HG02840 (cell line): ENCODE results near the gene SLCO2A1.

Experiments
- ATAC-seq: cut with Tn5 transposase; IDR thresholded peaks from one replicate; pipeline ENCODE4 v1.9.1; 2021; ENCODE audit warnings: mild to moderate bottlenecking, moderate library complexity, moderate number of reproducible peaks; ENCODE audit not compliant: unreplicated experiment, low FRiP score

The SLCO2A1 gene

DNA sequence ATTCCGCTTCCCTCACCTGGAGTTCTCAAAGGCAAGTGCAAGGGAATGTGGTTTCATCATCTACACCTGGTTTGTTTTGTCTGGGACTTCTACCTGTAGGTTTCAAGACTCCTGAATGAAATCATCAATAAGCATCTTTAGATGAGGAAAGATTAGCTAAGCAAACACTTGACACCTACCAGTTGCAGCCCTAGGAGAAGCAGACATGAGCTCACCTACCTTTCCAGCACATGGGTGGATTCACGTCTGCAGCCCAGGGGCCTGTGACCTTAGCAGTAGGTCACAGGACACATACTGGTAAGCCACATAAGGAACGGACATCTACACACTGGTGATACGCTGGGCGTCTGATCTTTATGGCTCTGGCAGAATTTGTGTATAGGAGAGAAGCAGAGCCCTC, 26.7 kb downstream of the SLCO2A1 start:
- no peak for ATAC-seq

DNA sequence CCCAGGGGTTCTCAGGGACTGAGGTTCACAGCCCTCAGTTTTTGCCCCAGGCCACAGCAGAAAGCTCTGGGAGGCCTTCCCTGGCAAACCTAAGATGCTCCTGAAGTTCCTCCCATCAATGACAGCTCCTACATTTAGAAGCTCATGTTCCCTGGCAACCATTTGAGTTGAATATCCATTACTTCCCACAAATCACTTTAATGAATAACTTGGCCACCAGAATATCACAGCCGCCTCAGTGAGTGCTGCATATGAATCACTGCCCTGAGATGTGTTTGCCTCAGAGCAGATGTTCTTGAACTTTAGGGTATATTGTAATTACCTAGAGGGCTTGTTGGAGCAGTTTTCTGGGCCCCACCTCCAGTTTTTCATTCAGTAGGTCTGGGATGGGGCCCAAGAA, 27.4 kb downstream of the SLCO2A1 start:
- no peak for ATAC-seq

DNA sequence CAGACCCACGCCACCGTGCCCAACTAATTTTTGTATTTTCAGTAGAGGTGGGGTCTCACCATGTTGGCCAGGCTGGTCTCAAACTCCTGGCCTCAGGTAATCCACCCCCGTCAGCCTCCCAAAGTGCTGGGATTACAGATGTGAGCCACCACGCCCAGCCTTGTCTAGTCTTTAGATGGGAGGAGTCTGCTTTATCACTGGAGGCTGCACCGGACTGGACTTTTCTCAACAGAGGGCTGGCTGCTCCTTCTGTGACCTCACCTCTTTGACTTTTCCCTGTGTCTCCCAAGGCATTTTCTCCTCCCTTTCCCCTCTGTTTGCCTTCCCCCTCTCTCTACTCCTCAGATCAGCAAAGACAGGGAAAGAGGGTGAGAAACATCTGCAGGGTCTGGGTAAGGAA, 28.5 kb downstream of the SLCO2A1 start:
- ATAC-seq: no peak

DNA sequence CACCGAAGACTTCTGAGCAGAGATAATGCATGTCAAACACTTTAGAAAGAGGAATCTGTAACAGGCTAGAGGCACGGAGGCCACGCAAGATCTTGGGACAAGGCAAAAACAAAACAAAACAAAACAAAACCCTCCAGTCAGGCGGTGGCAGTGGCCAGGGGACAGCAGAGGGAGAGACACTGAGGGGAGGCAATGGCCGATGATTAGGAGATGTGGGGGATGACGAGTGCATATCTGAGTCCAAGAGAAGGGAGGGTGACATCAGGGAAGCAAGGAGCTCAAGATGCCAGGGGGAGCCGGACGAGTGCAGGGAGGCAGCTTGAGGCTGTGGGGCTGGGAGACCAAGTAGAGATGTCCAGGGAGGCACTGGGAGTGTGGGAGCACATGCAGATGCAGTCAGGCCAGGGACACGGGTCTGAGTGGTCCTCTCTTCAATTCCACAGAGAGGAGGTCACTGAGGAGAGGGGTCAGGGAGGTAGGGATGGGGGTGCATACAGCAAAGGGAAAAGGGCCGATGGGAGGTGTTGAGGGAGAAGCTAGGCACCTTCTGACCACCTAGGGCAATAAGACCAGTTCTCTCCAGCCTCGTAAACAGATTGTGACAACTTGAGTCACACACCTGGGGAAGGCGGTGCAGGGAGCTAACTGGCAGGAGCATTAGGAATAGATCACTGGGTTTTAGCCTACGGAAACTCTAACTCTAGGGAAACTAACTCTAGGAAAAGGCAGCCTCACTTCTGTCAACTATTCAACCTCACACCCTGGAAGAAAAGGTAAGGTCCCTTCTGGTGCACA, 29.6 kb downstream of the SLCO2A1 start:
- ATAC-seq: no peak

DNA sequence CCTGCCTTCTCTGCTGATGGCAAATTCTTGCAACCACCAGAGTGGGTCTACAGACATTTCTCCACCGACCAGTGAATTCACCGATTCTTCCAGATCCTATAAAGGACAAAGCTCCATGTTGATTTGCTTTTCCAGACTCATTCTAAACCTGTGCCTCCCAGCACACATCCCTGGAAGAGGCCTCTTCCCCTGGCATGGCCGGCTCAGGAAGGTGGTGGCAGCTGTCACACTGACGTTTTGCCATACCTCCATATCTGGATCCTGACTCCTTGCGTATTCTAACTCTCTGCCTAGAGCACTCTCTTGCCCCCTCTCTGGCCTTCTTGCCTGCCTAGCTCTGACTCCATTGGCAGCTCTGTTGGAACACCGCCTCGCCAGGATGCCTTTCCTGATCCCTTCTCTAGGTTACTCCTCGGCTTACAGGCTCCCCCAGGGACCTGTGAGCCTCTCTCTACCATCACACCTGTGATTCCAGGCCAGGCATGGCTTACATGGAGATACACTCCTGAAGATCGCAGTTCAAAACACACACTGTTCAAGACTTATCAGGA, 31.0 kb downstream of the SLCO2A1 start:
- ATAC-seq: no peak

GRCh38 chr3:133997871-133998635, 31.7 kb downstream of the SLCO2A1 start:
- ATAC-seq: no peak

DNA sequence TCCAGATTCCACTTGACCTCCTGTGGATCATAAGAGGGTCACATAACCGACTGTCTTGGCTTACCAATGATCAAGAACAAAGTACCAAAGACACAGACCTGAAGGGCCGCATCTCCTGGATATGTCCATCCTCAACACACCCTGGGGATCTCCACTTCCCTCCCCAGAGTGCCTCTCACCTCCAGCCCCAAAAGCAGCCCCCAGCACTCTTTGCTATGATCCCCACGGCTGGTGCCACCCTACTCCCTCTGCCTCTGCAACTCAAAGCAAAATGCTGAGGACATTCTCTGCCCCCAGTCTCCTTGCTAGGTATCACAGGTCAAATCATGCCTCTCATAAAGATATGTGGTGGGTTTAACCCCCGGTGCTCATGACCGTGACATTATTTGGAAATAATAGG, 32.7 kb downstream of the SLCO2A1 start:
- ATAC-seq: no peak

- ATAC-seq: no peak
Measured at GRCh38 chr3:133996251-133996661, 33.5 kb downstream of the SLCO2A1 start.

GRCh38 chr3:133995264-133995663, 34.5 kb downstream of the SLCO2A1 start:
- no peak for ATAC-seq

GRCh38 chr3:133994166-133994890, 35.4 kb downstream of the SLCO2A1 start:
- ATAC-seq: no peak

- no peak for ATAC-seq
Measured at GRCh38 chr3:133992951-133993620, 36.6 kb downstream of the SLCO2A1 start.

- no peak for ATAC-seq
Measured at GRCh38 chr3:133992381-133992780, 37.3 kb downstream of the SLCO2A1 start.

DNA sequence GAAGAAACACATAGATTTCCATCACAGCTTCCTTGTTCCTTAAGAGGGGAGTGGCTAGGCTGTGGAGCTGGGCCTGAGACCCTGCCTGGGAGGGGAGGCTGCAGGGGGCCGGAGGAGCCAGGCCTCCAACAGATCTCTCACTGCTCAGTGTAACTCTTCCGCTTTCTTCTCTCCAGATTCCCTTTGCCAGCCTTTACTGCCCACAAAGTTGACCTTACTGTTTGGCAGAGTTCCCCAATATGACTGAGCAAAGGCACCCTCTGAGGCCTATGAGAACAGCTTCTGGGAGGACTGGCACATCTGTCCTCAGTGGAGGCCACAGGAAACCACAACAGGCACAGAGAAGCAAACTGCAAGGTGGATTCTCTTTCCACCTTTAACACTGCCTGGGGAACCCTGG, 38.1 kb downstream of the SLCO2A1 start:
- ATAC-seq: no peak

DNA sequence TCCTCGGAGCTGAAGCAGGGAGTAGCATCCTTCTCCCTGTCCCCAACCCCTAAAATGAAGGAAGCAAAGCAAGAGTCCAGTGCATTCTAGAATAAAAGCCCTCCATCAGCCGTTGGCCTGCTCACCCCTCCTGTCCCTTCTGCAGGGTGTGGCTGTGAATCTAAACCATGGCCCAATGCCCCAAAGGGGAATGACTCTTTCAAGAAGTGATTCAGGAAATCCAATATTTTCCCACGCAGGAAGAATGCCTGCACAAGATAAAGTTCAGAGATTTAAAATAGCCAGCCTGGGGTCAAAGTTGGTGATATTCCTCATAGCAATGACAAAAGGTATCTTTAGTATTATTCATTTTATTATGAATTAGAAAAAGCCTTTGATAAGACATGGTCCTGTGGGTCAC, 38.5 kb downstream of the SLCO2A1 start:
- no peak for ATAC-seq

- ATAC-seq: no peak
Measured at GRCh38 chr3:133989936-133990702, 39.6 kb downstream of the SLCO2A1 start.

DNA sequence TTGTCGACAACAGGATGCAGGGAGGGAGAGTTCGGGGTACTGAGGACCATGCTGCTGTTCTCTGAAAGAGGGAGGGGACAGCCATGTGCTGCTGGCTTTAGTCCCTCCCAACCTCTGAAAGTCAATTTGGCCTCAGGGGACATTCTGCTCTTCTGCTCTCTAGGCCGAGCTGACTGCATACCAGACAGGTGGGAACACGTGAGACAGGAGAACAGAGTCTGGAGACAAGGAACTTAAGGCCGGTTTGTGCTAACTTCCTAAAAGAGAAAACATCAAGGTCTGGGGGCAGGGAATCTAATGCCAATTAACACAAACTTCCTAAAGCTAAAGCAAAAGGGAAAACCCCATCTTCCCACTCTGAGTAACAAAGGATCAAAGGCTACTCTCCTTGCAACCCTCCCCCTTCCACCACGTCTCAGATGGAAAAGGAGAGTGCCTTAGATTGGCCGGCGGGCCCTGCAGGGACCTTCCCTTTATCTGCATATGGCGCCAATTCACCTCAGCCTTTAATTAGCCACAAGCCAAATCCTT, 41.0 kb downstream of the SLCO2A1 start:
- ATAC-seq: no peak

DNA sequence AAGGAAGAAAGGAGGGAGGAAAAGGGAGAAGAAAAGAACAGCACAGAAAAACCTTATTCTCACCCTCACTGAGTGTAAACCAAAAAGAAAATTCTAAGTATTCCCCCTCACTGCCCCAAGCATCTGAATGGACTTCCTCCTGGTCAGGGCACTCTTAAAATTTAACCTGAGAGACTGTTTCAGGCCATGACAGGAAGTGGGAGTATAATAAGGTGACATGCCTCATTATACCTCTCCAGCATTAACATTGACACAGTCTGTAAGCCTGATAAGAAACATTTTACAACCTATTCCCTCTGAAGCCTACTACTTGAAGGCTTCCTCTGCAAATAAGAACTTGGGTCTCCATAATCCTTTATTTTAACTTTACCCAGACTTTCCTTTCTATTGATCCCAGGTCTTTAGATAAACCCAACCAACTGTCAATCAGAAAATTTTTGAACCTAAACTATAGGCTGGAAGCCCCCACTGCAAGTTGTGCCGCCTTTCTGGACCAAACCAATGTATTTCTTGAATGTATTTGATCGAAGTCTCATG, 41.7 kb downstream of the SLCO2A1 start:
- no peak for ATAC-seq

- no peak for ATAC-seq
Measured at GRCh38 chr3:133987136-133987535, 42.6 kb downstream of the SLCO2A1 start.

GRCh38 chr3:133986311-133986710, 43.4 kb downstream of the SLCO2A1 start:
- no peak for ATAC-seq
